Ishikawa (cell line): ENCODE measurements around the gene MIER1.

Experiments
- CEBPB ChIP-seq: IDR thresholded peaks from 2 replicates; pipeline ENCODE4 v1.6.1; 2012
- CREB1 ChIP-seq: IDR thresholded peaks from 2 replicates; pipeline ENCODE4 v1.6.1; 2012; ENCODE audit warnings: low read depth
- EP300 ChIP-seq: IDR thresholded peaks from 2 replicates; pipeline ENCODE4 v1.6.1; 2012; ENCODE audit warnings: borderline replicate concordance
- RAD21 ChIP-seq: IDR thresholded peaks from 2 replicates; pipeline ENCODE4 v1.6.1; 2012; ENCODE audit warnings: low read depth
- TAF1 ChIP-seq: IDR thresholded peaks from 2 replicates; pipeline ENCODE4 v1.6.1; 2012; ENCODE audit warnings: low read depth, mild to moderate bottlenecking
- YY1 ChIP-seq: IDR thresholded peaks from 2 replicates; pipeline ENCODE4 v1.6.1; 2012; ENCODE audit warnings: low read depth
- ZBTB7A ChIP-seq: IDR thresholded peaks from 2 replicates; pipeline ENCODE4 v1.6.1; 2012; ENCODE audit warnings: low read depth
- TF ChIP-seq, protein P1 (sequence below): IDR thresholded peaks from 2 replicates; pipeline ENCODE4 v1.6.1; 2012

DNA sequence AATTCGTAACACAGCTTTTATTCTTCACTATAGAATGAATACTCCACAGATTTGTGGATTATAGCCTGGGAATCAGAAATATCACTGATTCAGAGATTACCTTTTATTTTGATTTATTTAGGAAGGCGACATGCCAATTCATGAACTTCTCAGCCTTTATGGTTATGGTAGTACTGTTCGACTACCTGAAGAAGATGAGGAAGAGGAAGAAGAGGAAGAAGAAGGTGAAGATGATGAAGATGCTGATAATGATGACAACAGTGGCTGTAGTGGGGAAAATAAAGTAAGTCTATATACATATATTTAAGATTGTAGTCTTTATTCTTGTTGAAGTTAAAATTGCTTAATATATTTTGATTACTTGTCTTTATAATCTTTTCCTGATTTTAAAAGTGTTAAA is 33.1 kb downstream of the MIER1 start:
- TF ChIP-seq CREB1, result no peak
- no peak for TF ChIP-seq CEBPB
- TF ChIP-seq TAF1, result no peak
- TF ChIP-seq YY1, result no peak
- no peak for TF ChIP-seq ZBTB7A
- TF ChIP-seq EP300, result no peak
- no peak for TF ChIP-seq RAD21
- TF ChIP-seq, protein P1, sequence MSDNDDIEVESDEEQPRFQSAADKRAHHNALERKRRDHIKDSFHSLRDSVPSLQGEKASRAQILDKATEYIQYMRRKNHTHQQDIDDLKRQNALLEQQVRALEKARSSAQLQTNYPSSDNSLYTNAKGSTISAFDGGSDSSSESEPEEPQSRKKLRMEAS, result no peak
